ENCODE measurements around the gene PPFIA1. TPM values are rescaled to one million over a fixed set of nuclear protein-coding genes. Genes with fewer than 3 reads are reported as not detected.

PPFIA1 gene
- total RNA-seq, 2 experiments from 2014 or later: 27.2 to 30.9 TPM

- H3K27me3 Mint-ChIP-seq: no peaks in the 10 kb centered on the region
- DNase-seq (no peak), ATAC-seq (no peak)
- no peak for TF ChIP-seq CTCF (IDR thresholded peaks at IDR 0.05)
- no peak overlapping the region for H3K4me3 Mint-ChIP-seq
- CTCF ChIA-PET: interaction anchor here (0.6 kb wide), 1 partner anchor 395 kb away, joined by 3 read pairs; no protein-coding TSS in a partner anchor
- no peaks in the 10 kb centered on the region for H3K4me1 Mint-ChIP-seq (ENCODE audit: low read depth)
- intact Hi-C loops (cut with micrococcal nuclease): no loop called here
- peaks cover 37% of the 10 kb centered on the region for H3K36me3 Mint-ChIP-seq (ENCODE audit: low read depth)
- POLR2A ChIA-PET: no interaction called here
- H3K27ac Mint-ChIP-seq: no peak overlapping the region
- no peaks in the 10 kb centered on the region for H3K9me3 Mint-ChIP-seq
Observed at GRCh38 chr11:70341881-70342429, 71.5 kb downstream of the PPFIA1 start.

GRCh38 chr11:70343636-70344035 lies 73.1 kb downstream of the PPFIA1 start:
- no peak for TF ChIP-seq CTCF (IDR thresholded peaks at IDR 0.05)
- ChIA-PET POLR2A (no interaction called here), CTCF (no interaction called here)
- Mint-ChIP-seq H3K27me3 (no peaks in the 10 kb centered on the region), H3K27ac (no peak overlapping the region), H3K9me3 (no peaks in the 10 kb centered on the region), H3K4me1 (ENCODE audit: low read depth) (no peaks in the 10 kb centered on the region), H3K36me3 (ENCODE audit: low read depth) (peaks cover 33% of the 10 kb centered on the region), H3K4me3 (no peak overlapping the region)
- intact Hi-C loops (cut with micrococcal nuclease): no loop called here
- no peak for ATAC-seq
- no peak for DNase-seq

DNA sequence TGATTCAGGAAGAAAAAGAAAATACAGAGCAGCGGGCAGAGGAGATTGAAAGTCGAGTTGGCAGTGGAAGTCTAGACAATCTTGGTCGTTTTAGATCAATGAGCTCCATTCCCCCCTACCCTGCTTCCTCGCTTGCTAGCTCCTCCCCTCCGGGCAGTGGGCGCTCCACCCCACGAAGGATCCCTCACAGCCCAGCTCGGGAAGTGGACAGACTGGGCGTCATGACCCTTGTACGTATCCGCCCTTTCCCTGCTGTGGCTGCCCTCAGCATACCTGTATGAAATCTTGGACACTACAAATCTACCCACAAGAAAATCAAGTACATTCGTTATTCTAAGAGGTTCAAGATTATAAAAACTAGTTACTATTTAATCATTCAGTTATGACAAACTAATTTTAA lies 77.7 kb downstream of the PPFIA1 start:
- Mint-ChIP-seq H3K27ac (no peak overlapping the region), H3K27me3 (no peaks in the 10 kb centered on the region), H3K36me3 (ENCODE audit: low read depth) (peaks cover 30% of the 10 kb centered on the region), H3K4me1 (ENCODE audit: low read depth) (no peaks in the 10 kb centered on the region), H3K4me3 (no peak overlapping the region), H3K9me3 (no peaks in the 10 kb centered on the region)
- ChIA-PET POLR2A (no interaction called here), CTCF (no interaction called here)
- ATAC-seq (no peak), DNase-seq (no peak)
- intact Hi-C loops (cut with micrococcal nuclease): no loop called here
- TF ChIP-seq CTCF (IDR thresholded peaks at IDR 0.05): no peak

- Mint-ChIP-seq H3K4me3 (no peak overlapping the region), H3K9me3 (no peaks in the 10 kb centered on the region), H3K4me1 (ENCODE audit: low read depth) (no peaks in the 10 kb centered on the region), H3K27me3 (no peaks in the 10 kb centered on the region), H3K36me3 (ENCODE audit: low read depth) (peaks cover 25% of the 10 kb centered on the region), H3K27ac (no peak overlapping the region)
- intact Hi-C loops (cut with micrococcal nuclease): no loop called here
- POLR2A ChIA-PET: no interaction called here
- TF ChIP-seq CTCF (IDR thresholded peaks at IDR 0.05): no peak
- ATAC-seq: no peak
- CTCF ChIA-PET: no interaction called here
- no peak for DNase-seq
Observed at GRCh38 chr11:70348608-70349007, 78.1 kb downstream of the PPFIA1 start.

DNA sequence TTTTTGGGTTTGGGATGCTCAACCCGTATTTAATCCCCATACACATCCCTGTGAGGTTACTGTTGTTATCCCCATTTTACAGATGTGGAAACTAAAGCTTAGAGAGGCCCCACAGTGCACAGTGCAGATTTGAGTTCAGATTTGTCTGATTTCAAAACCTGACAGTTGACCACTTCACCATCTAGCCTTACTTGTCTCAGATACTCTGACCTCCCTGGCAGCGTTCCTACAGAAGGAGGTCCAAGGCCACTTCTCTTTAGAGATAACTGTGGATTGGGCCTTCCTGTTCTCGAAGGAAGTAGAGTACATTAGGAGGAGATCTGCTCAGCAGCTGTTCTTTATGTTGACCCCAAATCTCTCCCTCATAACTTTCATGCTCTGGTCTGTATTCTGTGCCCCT lies 81.2 kb downstream of the PPFIA1 start:
- DNase-seq (no peak), ATAC-seq (no peak)
- Mint-ChIP-seq H3K4me1 (ENCODE audit: low read depth) (no peaks in the 10 kb centered on the region), H3K27me3 (no peaks in the 10 kb centered on the region), H3K4me3 (no peak overlapping the region), H3K36me3 (ENCODE audit: low read depth) (peaks cover 23% of the 10 kb centered on the region), H3K27ac (no peak overlapping the region), H3K9me3 (no peaks in the 10 kb centered on the region)
- intact Hi-C loops (cut with micrococcal nuclease): no loop called here
- ChIA-PET POLR2A (no interaction called here), CTCF (interaction anchor here (1.0 kb wide), 1 partner anchor 28 kb away, joined by 6 read pairs; no protein-coding TSS in a partner anchor)
- TF ChIP-seq CTCF (IDR thresholded peaks at IDR 0.05): no peak

All from activated CD8-positive, alpha-beta T cell treated with anti-CD3 and anti-CD28 coated beads for 36 hours (primary cell).